Measurements from ENCODE around the gene LCORL.

The LCORL gene

GRCh38 chr4:18034099-18034498 is 12.5 kb upstream of the LCORL start:
- H3K4me3 ChIP-seq (ENCODE audit: low read depth, low read length), result no peak overlapping the region
- TF ChIP-seq CTCF (IDR thresholded peaks at IDR 0.05; ENCODE audit: low read depth, low read length), result no peak

- no peak for TF ChIP-seq CTCF (IDR thresholded peaks at IDR 0.05; ENCODE audit: low read depth, low read length)
- no peak overlapping the region for H3K4me3 ChIP-seq (ENCODE audit: low read depth, low read length)
These were observed 11.8 kb upstream of the LCORL start for GRCh38 chr4:18033111-18034085.

- no peak overlapping the region for H3K4me3 ChIP-seq (ENCODE audit: low read depth, low read length)
- no peak for TF ChIP-seq CTCF (IDR thresholded peaks at IDR 0.05; ENCODE audit: low read depth, low read length)
These were observed 3.7 kb upstream of the LCORL start for GRCh38 chr4:18025288-18025687.

GRCh38 chr4:18022572-18023050 is 1.1 kb upstream of the LCORL start:
- peak overlapping the region; percentile 87 for H3K4me3 ChIP-seq (ENCODE audit: low read depth, low read length)
- no peak for TF ChIP-seq CTCF (IDR thresholded peaks at IDR 0.05; ENCODE audit: low read depth, low read length)

GRCh38 chr4:18021470-18021719 is 160 bp downstream of the LCORL start:
- H3K4me3 ChIP-seq (ENCODE audit: low read depth, low read length), result peak overlapping the region; percentile 87
- TF ChIP-seq CTCF (IDR thresholded peaks at IDR 0.05; ENCODE audit: low read depth, low read length), result no peak

- TF ChIP-seq CTCF (IDR thresholded peaks at IDR 0.05; ENCODE audit: low read depth, low read length), result no peak
- H3K4me3 ChIP-seq (ENCODE audit: low read depth, low read length), result peak overlapping the region; percentile 87
These were observed 685 bp downstream of the LCORL start for GRCh38 chr4:18020671-18021469.
